ENCODE measurements around the gene DCX. TPM values are rescaled to one million over a fixed set of nuclear protein-coding genes. Genes with fewer than 3 reads are reported as not detected.

Gene DCX
- total RNA-seq, 1 experiment from 2014 or later, result not detected

DNA sequence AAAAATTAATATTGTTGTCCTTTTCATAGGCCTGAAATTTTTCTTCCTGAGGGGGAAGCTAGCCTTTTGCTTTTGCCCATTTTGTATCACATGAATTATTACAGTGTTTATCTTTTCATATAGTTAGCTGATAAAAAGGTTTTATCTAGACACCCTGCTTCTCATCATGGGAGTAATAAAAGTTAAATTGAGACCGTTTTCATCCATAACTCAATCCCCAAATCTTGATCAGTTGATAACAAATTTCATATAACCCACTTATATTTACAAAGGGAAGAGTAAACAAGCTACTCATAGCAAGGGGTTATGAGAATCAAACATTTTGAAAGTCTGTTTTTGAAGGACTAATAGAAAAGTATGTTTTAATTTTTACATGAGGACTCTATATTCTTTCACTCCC is 23.5 kb upstream of the DCX start:
- Histone ChIP-seq H3K9me2 (ENCODE audit: insufficient read depth) (no peaks in the 10 kb centered on the region), H3K4me2 (ENCODE audit: low read length) (no peak overlapping the region), H3K79me2 (ENCODE audit: insufficient read depth, low read length) (no peaks in the 10 kb centered on the region), H3K9me3 (ENCODE audit: control insufficient read depth in 1 of 2, insufficient read depth in 1 of 2, low read depth in 1 of 2, low read length in 2 of 2) (no peaks in the 10 kb centered on the region), H4K20me1 (ENCODE audit: insufficient read depth) (no peaks in the 10 kb centered on the region; the same call in 1 of the 2 replicates), H3K27ac (ENCODE audit: low read depth, low read length) (no peak overlapping the region), H2AFZ (ENCODE audit: low read depth, low read length, poor library complexity, severe bottlenecking) (no peak overlapping the region), H3K27me3 (ENCODE audit: insufficient read depth, low read length) (no peaks in the 10 kb centered on the region), H3K36me3 (ENCODE audit: control insufficient read depth in 1 of 2, insufficient read depth in 2 of 2, low read length in 2 of 2) (no peaks in the 10 kb centered on the region), H3K4me3 (replicated peaks in 1 of 2; ENCODE audit: low read depth in 1 of 2, low read length in 2 of 2) (no peak overlapping the region), H3K9ac (ENCODE audit: low read length) (no peak overlapping the region), H3K4me1 (ENCODE audit: control insufficient read depth in 1 of 2, insufficient read depth in 2 of 2, low read length in 2 of 2) (no peaks in the 10 kb centered on the region)
- ATAC-seq, result no peak
- ChIA-PET CTCF (interaction anchor here (1.1 to 1.2 kb wide), 2 partner anchors 9 to 11 kb away, joined by 3 to 5 read pairs; no protein-coding TSS in a partner anchor), RAD21 (ENCODE audit: low non-redundant PET in 1 of 2, low total read pairs in 2 of 2, uncharacterized antibody in 2 of 2, unreplicated experiment in 2 of 2) (no interaction called here), POLR2A (no interaction called here)
- no TSS peak for BruUV-seq (replicated peaks)
- intact Hi-C loops (cut with micrococcal nuclease), result no loop called here
- TF ChIP-seq TCF7L2 (IDR thresholded peaks at IDR 0.05; ENCODE audit: borderline replicate concordance, extremely low read depth, insufficient read depth, insufficient read length) (no peak), ZNF274 (IDR thresholded peaks at IDR 0.05; ENCODE audit: low read depth, low read length) (no peak), POLR2A (IDR thresholded peaks at IDR 0.05; ENCODE audit: borderline replicate concordance, extremely low read depth, insufficient read depth, insufficient read length) (no peak)
- DNase-seq (ENCODE audit: low read depth, low spot score), result no peak

DNA sequence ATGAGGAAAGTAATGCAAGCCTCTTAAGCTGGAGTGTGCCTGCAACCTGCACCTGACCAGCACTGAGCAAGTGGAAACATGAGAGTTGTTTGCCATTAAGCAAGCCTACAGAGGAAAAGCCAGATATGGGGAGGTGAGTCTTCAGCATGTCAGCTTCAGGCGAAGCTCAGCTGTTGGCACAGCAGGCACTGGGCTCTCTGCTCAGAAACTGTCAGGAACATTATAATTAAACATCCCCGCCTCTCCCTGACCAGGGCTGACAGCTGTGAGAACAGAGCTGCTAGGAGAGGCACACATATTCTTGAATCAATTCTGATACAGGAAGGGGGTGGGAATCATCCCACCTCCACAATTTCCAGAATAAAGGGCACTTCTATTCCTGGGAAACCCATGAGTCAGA is 19.0 kb upstream of the DCX start:
- Histone ChIP-seq H3K4me2 (ENCODE audit: low read length) (no peak overlapping the region), H3K9ac (ENCODE audit: low read length) (no peak overlapping the region), H3K27me3 (ENCODE audit: insufficient read depth, low read length) (no peaks in the 10 kb centered on the region), H3K36me3 (ENCODE audit: control insufficient read depth in 1 of 2, insufficient read depth in 2 of 2, low read length in 2 of 2) (no peaks in the 10 kb centered on the region), H4K20me1 (ENCODE audit: insufficient read depth) (no peaks in the 10 kb centered on the region; the same call in 1 of the 2 replicates), H3K9me3 (ENCODE audit: control insufficient read depth in 1 of 2, insufficient read depth in 1 of 2, low read depth in 1 of 2, low read length in 2 of 2) (no peaks in the 10 kb centered on the region), H2AFZ (ENCODE audit: low read depth, low read length, poor library complexity, severe bottlenecking) (no peak overlapping the region), H3K4me1 (ENCODE audit: control insufficient read depth in 1 of 2, insufficient read depth in 2 of 2, low read length in 2 of 2) (no peaks in the 10 kb centered on the region), H3K9me2 (ENCODE audit: insufficient read depth) (no peaks in the 10 kb centered on the region), H3K79me2 (ENCODE audit: insufficient read depth, low read length) (no peaks in the 10 kb centered on the region), H3K27ac (ENCODE audit: low read depth, low read length) (no peak overlapping the region), H3K4me3 (replicated peaks in 1 of 2; ENCODE audit: low read depth in 1 of 2, low read length in 2 of 2) (no peak overlapping the region)
- intact Hi-C loops (cut with micrococcal nuclease), result no loop called here
- CTCF ChIA-PET, result no interaction called here
- TF ChIP-seq RAD21 (IDR thresholded peaks at IDR 0.05; ENCODE audit: low read depth) (no peak), SIN3A (IDR thresholded peaks at IDR 0.05; ENCODE audit: low read depth) (no peak), TCF7L2 (IDR thresholded peaks at IDR 0.05; ENCODE audit: borderline replicate concordance, extremely low read depth, insufficient read depth, insufficient read length) (no peak), SP1 (IDR thresholded peaks at IDR 0.05; ENCODE audit: low read depth) (no peak), YY1 (IDR thresholded peaks at IDR 0.05; ENCODE audit: extremely low read depth, insufficient replicate concordance, low read depth, low read length) (no peak), ZFX (IDR thresholded peaks at IDR 0.05) (no peak), POLR2AphosphoS5 (IDR thresholded peaks at IDR 0.05; ENCODE audit: low read depth, low read length) (no peak), ZNF274 (IDR thresholded peaks at IDR 0.05; ENCODE audit: low read depth, low read length) (no peak), SRF (IDR thresholded peaks at IDR 0.05; ENCODE audit: low read depth) (no peak), POLR2A (IDR thresholded peaks at IDR 0.05; ENCODE audit: borderline replicate concordance, extremely low read depth, insufficient read depth, insufficient read length) (no peak), JUND (IDR thresholded peaks at IDR 0.05) (no peak), CBX3 (IDR thresholded peaks at IDR 0.05; ENCODE audit: low read depth) (no peak), EZH2phosphoT487 (IDR thresholded peaks at IDR 0.05; ENCODE audit: borderline replicate concordance) (no peak)
- TF ChIP-seq, protein P1, sequence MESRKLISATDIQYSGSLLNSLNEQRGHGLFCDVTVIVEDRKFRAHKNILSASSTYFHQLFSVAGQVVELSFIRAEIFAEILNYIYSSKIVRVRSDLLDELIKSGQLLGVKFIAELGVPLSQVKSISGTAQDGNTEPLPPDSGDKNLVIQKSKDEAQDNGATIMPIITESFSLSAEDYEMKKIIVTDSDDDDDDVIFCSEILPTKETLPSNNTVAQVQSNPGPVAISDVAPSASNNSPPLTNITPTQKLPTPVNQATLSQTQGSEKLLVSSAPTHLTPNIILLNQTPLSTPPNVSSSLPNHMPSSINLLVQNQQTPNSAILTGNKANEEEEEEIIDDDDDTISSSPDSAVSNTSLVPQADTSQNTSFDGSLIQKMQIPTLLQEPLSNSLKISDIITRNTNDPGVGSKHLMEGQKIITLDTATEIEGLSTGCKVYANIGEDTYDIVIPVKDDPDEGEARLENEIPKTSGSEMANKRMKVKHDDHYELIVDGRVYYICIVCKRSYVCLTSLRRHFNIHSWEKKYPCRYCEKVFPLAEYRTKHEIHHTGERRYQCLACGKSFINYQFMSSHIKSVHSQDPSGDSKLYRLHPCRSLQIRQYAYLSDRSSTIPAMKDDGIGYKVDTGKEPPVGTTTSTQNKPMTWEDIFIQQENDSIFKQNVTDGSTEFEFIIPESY (IDR thresholded peaks at IDR 0.05; ENCODE audit: extremely low read depth, insufficient replicate concordance, low read length), result no peak
- TF ChIP-seq, protein P2, sequence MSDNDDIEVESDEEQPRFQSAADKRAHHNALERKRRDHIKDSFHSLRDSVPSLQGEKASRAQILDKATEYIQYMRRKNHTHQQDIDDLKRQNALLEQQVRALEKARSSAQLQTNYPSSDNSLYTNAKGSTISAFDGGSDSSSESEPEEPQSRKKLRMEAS (IDR thresholded peaks at IDR 0.05), result no peak
- TF ChIP-seq, protein P3, sequence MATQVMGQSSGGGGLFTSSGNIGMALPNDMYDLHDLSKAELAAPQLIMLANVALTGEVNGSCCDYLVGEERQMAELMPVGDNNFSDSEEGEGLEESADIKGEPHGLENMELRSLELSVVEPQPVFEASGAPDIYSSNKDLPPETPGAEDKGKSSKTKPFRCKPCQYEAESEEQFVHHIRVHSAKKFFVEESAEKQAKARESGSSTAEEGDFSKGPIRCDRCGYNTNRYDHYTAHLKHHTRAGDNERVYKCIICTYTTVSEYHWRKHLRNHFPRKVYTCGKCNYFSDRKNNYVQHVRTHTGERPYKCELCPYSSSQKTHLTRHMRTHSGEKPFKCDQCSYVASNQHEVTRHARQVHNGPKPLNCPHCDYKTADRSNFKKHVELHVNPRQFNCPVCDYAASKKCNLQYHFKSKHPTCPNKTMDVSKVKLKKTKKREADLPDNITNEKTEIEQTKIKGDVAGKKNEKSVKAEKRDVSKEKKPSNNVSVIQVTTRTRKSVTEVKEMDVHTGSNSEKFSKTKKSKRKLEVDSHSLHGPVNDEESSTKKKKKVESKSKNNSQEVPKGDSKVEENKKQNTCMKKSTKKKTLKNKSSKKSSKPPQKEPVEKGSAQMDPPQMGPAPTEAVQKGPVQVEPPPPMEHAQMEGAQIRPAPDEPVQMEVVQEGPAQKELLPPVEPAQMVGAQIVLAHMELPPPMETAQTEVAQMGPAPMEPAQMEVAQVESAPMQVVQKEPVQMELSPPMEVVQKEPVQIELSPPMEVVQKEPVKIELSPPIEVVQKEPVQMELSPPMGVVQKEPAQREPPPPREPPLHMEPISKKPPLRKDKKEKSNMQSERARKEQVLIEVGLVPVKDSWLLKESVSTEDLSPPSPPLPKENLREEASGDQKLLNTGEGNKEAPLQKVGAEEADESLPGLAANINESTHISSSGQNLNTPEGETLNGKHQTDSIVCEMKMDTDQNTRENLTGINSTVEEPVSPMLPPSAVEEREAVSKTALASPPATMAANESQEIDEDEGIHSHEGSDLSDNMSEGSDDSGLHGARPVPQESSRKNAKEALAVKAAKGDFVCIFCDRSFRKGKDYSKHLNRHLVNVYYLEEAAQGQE (IDR thresholded peaks at IDR 0.05; ENCODE audit: low read depth), result no peak
- DNase-seq (ENCODE audit: low read depth, low spot score) (no peak), ATAC-seq (no peak)
- POLR2A ChIA-PET, result no interaction called here
- no TSS peak for BruUV-seq (replicated peaks)
- RAD21 ChIA-PET (ENCODE audit: low non-redundant PET in 1 of 2, low total read pairs in 2 of 2, uncharacterized antibody in 2 of 2, unreplicated experiment in 2 of 2), result no interaction called here

Data from HCT116 (cell line).